HG03521 (cell line): ENCODE measurements around the gene BOC.
A peak's percentile ranks its signal among the peaks of the same experiment; 100 is the strongest.

ENCODE experiments used
- ATAC-seq: cut with Tn5 transposase; IDR thresholded peaks from one replicate; pipeline ENCODE4 v1.9.1; 2021; ENCODE audit warnings: mild to moderate bottlenecking, moderate library complexity; ENCODE audit not compliant: unreplicated experiment

The BOC gene

GRCh38 chr3:113221721-113222257, 10.4 kb downstream of the BOC start:
- no peak for ATAC-seq

- ATAC-seq = no peak
Measured at GRCh38 chr3:113222451-113223086, 11.2 kb downstream of the BOC start.

GRCh38 chr3:113223475-113224281, 12.3 kb downstream of the BOC start:
- peak; percentile 77 for ATAC-seq

- no peak for ATAC-seq
Measured at GRCh38 chr3:113225286-113225685, 13.9 kb downstream of the BOC start.

- ATAC-seq = no peak
Measured at GRCh38 chr3:113226491-113226890, 15.1 kb downstream of the BOC start.

- ATAC-seq = no peak
Measured at GRCh38 chr3:113227146-113227545, 15.8 kb downstream of the BOC start.

- no peak for ATAC-seq
Measured at GRCh38 chr3:113228498-113229286, 17.3 kb downstream of the BOC start.

GRCh38 chr3:113231391-113231790, 20.0 kb downstream of the BOC start:
- ATAC-seq = no peak

- no peak for ATAC-seq
Measured at GRCh38 chr3:113231827-113232253, 20.5 kb downstream of the BOC start.

- ATAC-seq = no peak
Measured at GRCh38 chr3:113232342-113232741, 21.0 kb downstream of the BOC start.

GRCh38 chr3:113233497-113233896, 22.1 kb downstream of the BOC start:
- ATAC-seq = no peak

- no peak for ATAC-seq
Measured at GRCh38 chr3:113234028-113234427, 22.7 kb downstream of the BOC start.

GRCh38 chr3:113234688-113235260, 23.4 kb downstream of the BOC start:
- ATAC-seq = no peak

- ATAC-seq = no peak
Measured at GRCh38 chr3:113238503-113238902, 27.1 kb downstream of the BOC start.

- no peak for ATAC-seq
Measured at GRCh38 chr3:113240841-113241240, 29.5 kb downstream of the BOC start.

GRCh38 chr3:113241292-113242095, 30.1 kb downstream of the BOC start:
- no peak for ATAC-seq

- no peak for ATAC-seq
Measured at GRCh38 chr3:113242096-113242581, 30.8 kb downstream of the BOC start.

GRCh38 chr3:113243071-113243470, 31.7 kb downstream of the BOC start:
- ATAC-seq = no peak

GRCh38 chr3:113243846-113244245, 32.5 kb downstream of the BOC start:
- no peak for ATAC-seq

- no peak for ATAC-seq
Measured at GRCh38 chr3:113245761-113246161, 34.4 kb downstream of the BOC start.
